Immature natural killer cell (primary cell): ENCODE measurements around the gene EVA1C. TPM values are rescaled to one million over a fixed set of nuclear protein-coding genes. Genes with fewer than 3 reads are reported as not detected.

ENCODE experiments used
- DNase-seq, 3 donors: peaks; one replicate each; pipeline ENCODE4 v3.0.0; 2022; ENCODE audit warnings: mixed read lengths in 1 of 3
- H3K27ac Mint-ChIP-seq, 6 donors: one replicate each; pipeline ENCODE4 v1.8.0; 2020; ENCODE audit warnings: mixed read lengths in 6 of 6, mild to moderate bottlenecking in 5 of 6, inconsistent platforms in 4 of 6, moderate library complexity in 3 of 6
- H3K27me3 Mint-ChIP-seq, 3 donors: one replicate each; pipeline ENCODE4 v1.8.0; 2020 to 2021; ENCODE audit warnings: low read depth in 3 of 3, mild to moderate bottlenecking in 3 of 3, mixed read lengths in 3 of 3, moderate library complexity in 3 of 3, inconsistent platforms in 1 of 3
- H3K36me3 Mint-ChIP-seq, 3 donors: one replicate each; pipeline ENCODE4 v1.8.0; 2020; ENCODE audit warnings: mixed read lengths in 3 of 3, inconsistent platforms in 2 of 3, mild to moderate bottlenecking in 2 of 3
- H3K4me1 Mint-ChIP-seq, 2 donors: one replicate each; pipeline ENCODE4 v1.8.0; 2020; ENCODE audit warnings: inconsistent platforms in 2 of 2, mild to moderate bottlenecking in 2 of 2, mixed read lengths in 2 of 2, moderate library complexity in 1 of 2
- H3K4me3 Mint-ChIP-seq, 5 donors: one replicate each; pipeline ENCODE4 v1.8.0; 2020; ENCODE audit warnings: mild to moderate bottlenecking in 5 of 5, mixed read lengths in 5 of 5, inconsistent platforms in 3 of 5, moderate library complexity in 3 of 5
- H3K9me3 Mint-ChIP-seq, 6 donors: one replicate each; pipeline ENCODE4 v1.8.0; 2020; ENCODE audit warnings: mild to moderate bottlenecking in 6 of 6, mixed read lengths in 6 of 6, inconsistent platforms in 4 of 6, moderate library complexity in 3 of 6
- polyA plus RNA-seq, 3 donors: library from polyadenylated mRNA; unstranded; fragments of 300-500 nt; fragmentation: Illumina TruSeq; gene quantifications; one replicate each; pipeline ENCODE4 v1.2.3, GENCODE V29; 2021

EVA1C gene
- polyA plus RNA-seq, 3 donors from 2014 or later = 9.0 to 33.8 (median 20.0) TPM

DNA sequence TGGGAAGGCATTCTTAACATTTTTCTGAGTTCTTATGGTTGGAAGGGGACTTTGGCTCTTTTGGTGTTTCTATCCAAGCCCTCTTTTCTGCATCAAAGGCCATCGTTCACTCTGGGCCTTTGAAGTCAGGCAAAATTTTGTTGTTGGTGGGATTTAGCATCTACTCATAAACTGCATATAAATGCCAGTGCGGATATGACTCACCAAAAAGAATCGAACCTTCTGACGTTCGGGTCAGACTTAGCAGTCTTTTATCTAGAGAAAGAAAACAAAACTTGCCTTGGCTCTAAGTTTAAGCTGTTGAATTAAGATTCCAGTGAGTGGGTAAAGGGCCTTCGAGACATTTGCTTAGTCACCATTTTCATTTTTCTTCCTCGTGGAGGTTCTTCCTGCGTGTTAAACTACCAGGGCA is 51.4 kb downstream of the EVA1C start:
- Mint-ChIP-seq H3K4me1 (peaks cover 0 to 3% of the 10 kb centered on the region in 2 donors), H3K27me3 (peaks cover 0 to 2% (median 0%) of the 10 kb centered on the region in 3 donors), H3K36me3 (peaks cover 14 to 30% (median 22%) of the 10 kb centered on the region in 3 donors), H3K27ac (peak overlapping the region in 1 of 6 donors; percentile 68), H3K4me3 (no peak overlapping the region), H3K9me3 (no peaks in the 10 kb centered on the region)
- DNase-seq = no peak

GRCh38 chr21:32467291-32467690 is 54.8 kb downstream of the EVA1C start:
- Mint-ChIP-seq H3K4me3 (no peak overlapping the region), H3K4me1 (no peaks in the 10 kb centered on the region), H3K27ac (no peak overlapping the region), H3K36me3 (peaks cover 9 to 23% (median 17%) of the 10 kb centered on the region in 3 donors), H3K27me3 (peaks cover 0 to 4% (median 2%) of the 10 kb centered on the region in 3 donors), H3K9me3 (no peaks in the 10 kb centered on the region)
- no peak for DNase-seq

DNA sequence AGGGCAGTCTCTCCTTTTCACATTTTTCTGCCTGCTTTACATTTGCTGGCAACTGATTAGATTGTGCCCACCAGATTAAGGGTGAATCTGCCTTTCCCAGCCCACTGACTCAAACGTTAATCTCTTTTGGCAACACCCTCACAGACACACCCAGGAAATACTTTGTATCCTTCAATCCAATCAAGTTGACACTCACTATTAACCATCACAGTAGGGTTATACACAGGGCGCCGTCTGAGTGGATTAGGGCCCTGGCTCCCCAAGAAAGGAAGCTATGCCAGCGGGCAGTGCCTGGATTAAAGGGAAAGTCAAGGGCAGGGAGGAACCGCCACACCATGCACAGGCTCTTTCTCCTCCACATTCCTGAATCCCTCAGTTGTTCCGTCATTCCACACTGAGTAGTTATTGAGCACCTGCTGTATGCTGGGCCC is 56.2 kb downstream of the EVA1C start:
- H3K4me1 Mint-ChIP-seq = no peaks in the 10 kb centered on the region
- H3K36me3 Mint-ChIP-seq = peaks cover 9 to 28% (median 22%) of the 10 kb centered on the region in 3 donors
- H3K27ac Mint-ChIP-seq = peak overlapping the region in 1 of 6 donors; percentile 60
- no peak for DNase-seq
- no peaks in the 10 kb centered on the region for H3K9me3 Mint-ChIP-seq
- no peak overlapping the region for H3K4me3 Mint-ChIP-seq
- peaks cover 0 to 4% (median 2%) of the 10 kb centered on the region in 3 donors for H3K27me3 Mint-ChIP-seq

- peaks cover 9 to 27% (median 21%) of the 10 kb centered on the region in 3 donors for H3K36me3 Mint-ChIP-seq
- H3K27ac Mint-ChIP-seq = peak overlapping the region in 1 of 6 donors; percentile 30
- no peaks in the 10 kb centered on the region for H3K4me1 Mint-ChIP-seq
- no peak overlapping the region for H3K4me3 Mint-ChIP-seq
- no peak for DNase-seq
- peaks cover 0 to 4% (median 2%) of the 10 kb centered on the region in 3 donors for H3K27me3 Mint-ChIP-seq
- H3K9me3 Mint-ChIP-seq = no peaks in the 10 kb centered on the region
Measured at GRCh38 chr21:32469628-32470027, 57.1 kb downstream of the EVA1C start.

DNA sequence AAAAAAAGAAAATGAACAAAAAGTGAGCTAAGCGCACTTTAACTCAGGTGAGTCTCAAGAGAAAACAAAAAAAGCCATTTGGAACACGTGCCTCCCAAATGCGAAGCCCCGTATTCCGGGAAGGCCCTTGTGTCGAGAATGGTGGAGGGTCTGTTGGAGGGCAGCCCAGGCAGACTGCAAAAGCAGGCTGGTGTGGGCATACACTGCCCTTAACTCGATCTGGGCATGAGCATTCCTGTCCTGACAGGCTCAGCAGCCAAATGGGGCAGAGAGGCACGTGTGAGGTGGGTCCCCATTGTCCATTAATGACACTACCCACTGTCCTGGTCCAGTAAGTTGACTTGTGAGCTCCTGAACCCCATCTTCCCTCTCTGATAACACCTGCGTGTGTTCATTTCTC is 57.7 kb downstream of the EVA1C start:
- H3K27ac Mint-ChIP-seq = no peak overlapping the region
- H3K27me3 Mint-ChIP-seq = peaks cover 0 to 4% (median 2%) of the 10 kb centered on the region in 3 donors
- peaks cover 9 to 22% (median 21%) of the 10 kb centered on the region in 3 donors for H3K36me3 Mint-ChIP-seq
- no peaks in the 10 kb centered on the region for H3K9me3 Mint-ChIP-seq
- no peak overlapping the region for H3K4me3 Mint-ChIP-seq
- H3K4me1 Mint-ChIP-seq = no peaks in the 10 kb centered on the region
- no peak for DNase-seq

- DNase-seq = no peak
- H3K4me1 Mint-ChIP-seq = no peaks in the 10 kb centered on the region
- no peaks in the 10 kb centered on the region for H3K9me3 Mint-ChIP-seq
- H3K36me3 Mint-ChIP-seq = peaks cover 9 to 21% (median 18%) of the 10 kb centered on the region in 3 donors
- no peak overlapping the region for H3K4me3 Mint-ChIP-seq
- H3K27ac Mint-ChIP-seq = peak overlapping the region in 1 of 6 donors; percentile 35
- H3K27me3 Mint-ChIP-seq = peaks cover 0 to 4% (median 2%) of the 10 kb centered on the region in 3 donors
Measured at GRCh38 chr21:32472890-32473765, 60.6 kb downstream of the EVA1C start.

GRCh38 chr21:32474179-32475059 is 61.9 kb downstream of the EVA1C start:
- peak overlapping the region in 3 of 6 donors; percentile 6 to 55 (median 21) for H3K27ac Mint-ChIP-seq
- no peaks in the 10 kb centered on the region for H3K9me3 Mint-ChIP-seq

DNA sequence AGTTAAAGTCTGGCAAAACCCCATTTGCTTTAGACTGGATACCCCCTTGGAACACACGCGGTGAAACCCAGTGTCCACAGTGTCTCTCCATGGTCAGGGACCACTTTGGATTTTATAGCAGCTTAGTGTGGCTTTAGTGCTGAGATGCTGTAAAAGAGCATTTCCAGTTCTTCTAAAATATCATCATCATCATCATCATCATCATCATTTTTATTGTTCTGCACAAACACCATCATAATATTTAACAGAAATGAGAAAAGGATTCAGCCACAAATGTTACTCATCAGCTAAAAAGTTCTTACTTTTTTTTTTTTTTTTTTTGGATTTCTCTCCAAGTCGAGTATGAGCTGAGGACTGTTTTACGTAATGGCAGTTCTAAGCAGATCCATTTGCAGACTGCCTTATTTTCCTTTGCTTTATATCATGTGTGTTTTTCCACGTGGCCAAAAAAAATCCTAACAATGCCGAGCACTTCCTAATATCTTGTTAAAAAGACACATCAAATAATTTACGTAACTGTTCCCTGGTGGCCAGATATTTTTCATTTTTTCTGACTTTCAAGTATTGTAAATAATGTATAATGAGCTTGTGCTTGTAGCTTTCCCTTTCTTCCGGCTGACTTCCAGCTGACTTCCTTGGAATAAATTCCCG is 62.8 kb downstream of the EVA1C start:
- Mint-ChIP-seq H3K4me3 (no peak overlapping the region), H3K27ac (no peak overlapping the region), H3K9me3 (no peaks in the 10 kb centered on the region), H3K4me1 (peaks cover 8 to 13% of the 10 kb centered on the region in 2 donors), H3K36me3 (peaks cover 0 to 8% (median 7%) of the 10 kb centered on the region in 3 donors), H3K27me3 (peaks cover 0 to 7% (median 0%) of the 10 kb centered on the region in 3 donors)
- DNase-seq = no peak

More at GRCh38 chr21:32474179-32475059, 61.9 kb downstream of the EVA1C start:
- Mint-ChIP-seq H3K4me3 (no peak overlapping the region), H3K4me1 (peaks cover 6 to 11% of the 10 kb centered on the region in 2 donors), H3K27me3 (peaks cover 0 to 5% (median 0%) of the 10 kb centered on the region in 3 donors), H3K36me3 (peaks cover 0 to 9% (median 9%) of the 10 kb centered on the region in 3 donors)
- DNase-seq = no peak

DNA sequence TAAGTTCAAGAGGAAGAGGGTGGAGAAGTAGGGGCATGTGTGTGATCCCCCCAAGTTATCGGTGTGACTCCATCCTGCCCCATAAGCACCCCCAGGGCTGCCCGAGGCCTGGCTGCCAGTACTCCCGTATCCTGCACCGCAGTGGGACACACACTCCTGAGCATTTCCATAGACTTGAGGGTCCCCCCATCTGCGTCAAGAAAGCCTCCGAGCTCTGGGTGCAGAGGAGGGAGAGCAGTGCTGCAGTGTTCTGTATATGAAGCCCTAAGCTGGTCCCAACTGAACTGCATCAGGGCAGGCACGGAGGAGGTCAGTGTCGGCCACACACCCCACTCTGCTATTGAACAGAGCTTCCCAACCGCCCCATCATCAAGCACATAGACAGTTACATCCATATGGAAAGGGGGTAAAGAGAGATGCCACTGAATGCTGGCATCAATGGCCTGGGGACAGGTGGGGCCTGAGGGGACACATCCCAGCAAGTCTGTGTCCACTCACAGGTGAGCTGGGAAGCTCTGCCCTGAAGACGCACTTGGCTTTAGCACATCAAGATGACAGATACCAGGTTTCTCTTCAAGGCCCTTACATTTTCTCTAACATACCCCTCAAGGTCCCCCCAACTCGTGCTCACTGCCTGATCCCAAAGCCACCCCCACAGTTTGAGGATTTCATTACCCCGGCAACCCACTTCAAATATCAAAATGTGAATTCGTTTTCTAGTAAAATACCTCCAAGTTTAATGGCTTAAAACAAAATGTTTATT is 64.3 kb downstream of the EVA1C start:
- no peak for DNase-seq
- H3K27ac Mint-ChIP-seq = peak overlapping the region in 1 of 6 donors; percentile 12

DNA sequence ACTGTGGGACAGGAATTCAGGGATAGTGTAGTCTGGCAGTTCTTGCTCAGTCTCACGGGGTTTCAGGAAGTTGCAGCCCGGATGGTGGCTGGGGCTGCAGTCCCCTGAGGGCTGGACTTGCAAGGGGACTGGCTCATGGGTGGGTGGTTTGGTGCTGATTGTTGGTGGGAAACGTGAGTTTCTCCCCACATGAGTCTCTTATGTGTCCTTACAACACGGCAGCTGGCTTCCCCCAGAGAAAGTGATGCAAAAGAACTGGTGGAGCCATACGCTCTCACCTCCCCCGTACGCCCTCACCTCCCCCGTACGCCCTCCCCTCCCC is 64.9 kb downstream of the EVA1C start:
- H3K4me3 Mint-ChIP-seq = no peak overlapping the region
- DNase-seq = no peak
- peaks cover 23 to 30% of the 10 kb centered on the region in 2 donors for H3K4me1 Mint-ChIP-seq
- H3K27me3 Mint-ChIP-seq = peaks cover 0 to 4% (median 0%) of the 10 kb centered on the region in 3 donors
- peaks cover 0 to 8% (median 7%) of the 10 kb centered on the region in 3 donors for H3K36me3 Mint-ChIP-seq
- H3K27ac Mint-ChIP-seq = peak overlapping the region in 1 of 6 donors; percentile 12
- no peaks in the 10 kb centered on the region for H3K9me3 Mint-ChIP-seq

More for the DNA sequence above, 64.3 kb downstream of the EVA1C start:
- peaks cover 18 to 24% of the 10 kb centered on the region in 2 donors for H3K4me1 Mint-ChIP-seq
- H3K9me3 Mint-ChIP-seq = no peaks in the 10 kb centered on the region
- H3K4me3 Mint-ChIP-seq = no peak overlapping the region
- peaks cover 0 to 4% (median 0%) of the 10 kb centered on the region in 3 donors for H3K27me3 Mint-ChIP-seq
- H3K36me3 Mint-ChIP-seq = peaks cover 0 to 8% (median 7%) of the 10 kb centered on the region in 3 donors

DNA sequence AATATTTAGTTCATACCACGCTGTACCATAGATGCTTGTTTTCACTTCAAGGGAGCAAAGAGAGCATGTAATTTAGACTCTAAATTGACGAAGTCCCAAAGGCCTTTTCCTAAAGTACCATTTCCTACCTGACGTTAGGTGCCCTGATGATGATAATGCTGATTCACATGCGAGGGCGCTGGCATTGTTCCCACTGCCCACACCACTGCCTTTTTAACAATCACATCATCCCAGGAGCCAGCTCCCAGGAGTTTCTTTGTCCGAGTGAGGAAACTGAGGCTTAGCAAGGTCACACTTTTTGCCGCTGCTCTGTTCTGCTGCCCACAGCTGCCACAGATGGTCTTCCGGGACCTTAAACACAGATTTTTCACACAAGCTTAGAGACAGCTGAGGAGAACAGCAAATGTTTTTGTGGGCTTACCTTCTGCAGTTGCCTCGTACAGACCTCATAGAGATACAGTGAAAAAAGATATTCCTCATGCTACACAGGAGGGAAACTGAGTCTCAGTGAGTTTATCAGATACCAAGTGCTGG is 69.4 kb downstream of the EVA1C start:
- Mint-ChIP-seq H3K27me3 (peaks cover 0 to 4% (median 2%) of the 10 kb centered on the region in 3 donors), H3K9me3 (no peaks in the 10 kb centered on the region), H3K27ac (peak overlapping the region; percentile 36 to 61 (median 48)), H3K36me3 (peaks cover 6 to 9% (median 6%) of the 10 kb centered on the region in 3 donors), H3K4me3 (peak overlapping the region; percentile 24 to 69 (median 53)), H3K4me1 (peaks cover 50 to 60% of the 10 kb centered on the region in 2 donors)
- DNase-seq = peak in 1 of 3 donors; percentile 8

DNA sequence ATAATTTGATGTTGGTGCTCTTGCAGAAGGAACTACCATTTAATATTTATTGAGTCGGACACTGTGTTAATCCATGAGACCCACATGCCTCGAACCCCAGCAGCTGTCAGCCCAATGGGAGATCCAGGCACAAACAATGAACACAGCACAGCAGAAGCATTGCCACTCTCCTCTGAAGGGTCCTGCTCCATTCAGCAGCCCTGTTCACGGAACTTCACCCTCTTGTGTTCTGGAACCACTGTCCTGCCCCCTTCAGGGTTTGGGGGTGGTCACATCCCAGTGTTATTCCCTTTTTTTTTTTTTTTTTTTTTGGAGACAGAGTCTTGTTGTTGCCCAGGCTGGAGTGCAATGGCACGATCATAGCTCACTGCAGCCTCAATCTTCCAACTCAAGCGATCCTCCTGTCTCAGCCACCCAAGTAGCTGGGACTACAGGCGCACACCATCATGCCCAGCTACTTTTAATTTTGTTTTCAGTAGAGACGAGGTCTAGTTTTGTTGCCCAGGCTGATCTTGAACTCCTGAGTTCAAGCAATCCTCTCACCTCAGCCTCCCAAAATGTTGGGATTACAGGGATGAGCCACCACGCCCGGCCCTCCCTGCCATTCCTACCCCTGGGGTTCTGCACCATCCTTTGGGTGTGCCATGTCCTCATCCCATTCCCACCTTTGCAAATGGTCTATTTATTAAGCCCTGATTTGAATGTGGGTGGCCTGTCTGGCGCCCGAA is 70.2 kb downstream of the EVA1C start:
- no peak for DNase-seq
- peak overlapping the region; percentile 46 to 69 (median 53) for H3K4me3 Mint-ChIP-seq
- H3K9me3 Mint-ChIP-seq = no peaks in the 10 kb centered on the region
- peaks cover 50 to 60% of the 10 kb centered on the region in 2 donors for H3K4me1 Mint-ChIP-seq
- peak overlapping the region in 5 of 6 donors; percentile 31 to 57 (median 36) for H3K27ac Mint-ChIP-seq
- H3K36me3 Mint-ChIP-seq = peaks cover 6 to 9% (median 6%) of the 10 kb centered on the region in 3 donors
- H3K27me3 Mint-ChIP-seq = peaks cover 0 to 4% (median 2%) of the 10 kb centered on the region in 3 donors
